ENCODE data around the gene TMEM18.
"Not testable (repeated sequence)": the region's sequence is repeated elsewhere in the genome, so short reads cannot be mapped to it uniquely, and the experiment has no call there.

The TMEM18 gene

DNA sequence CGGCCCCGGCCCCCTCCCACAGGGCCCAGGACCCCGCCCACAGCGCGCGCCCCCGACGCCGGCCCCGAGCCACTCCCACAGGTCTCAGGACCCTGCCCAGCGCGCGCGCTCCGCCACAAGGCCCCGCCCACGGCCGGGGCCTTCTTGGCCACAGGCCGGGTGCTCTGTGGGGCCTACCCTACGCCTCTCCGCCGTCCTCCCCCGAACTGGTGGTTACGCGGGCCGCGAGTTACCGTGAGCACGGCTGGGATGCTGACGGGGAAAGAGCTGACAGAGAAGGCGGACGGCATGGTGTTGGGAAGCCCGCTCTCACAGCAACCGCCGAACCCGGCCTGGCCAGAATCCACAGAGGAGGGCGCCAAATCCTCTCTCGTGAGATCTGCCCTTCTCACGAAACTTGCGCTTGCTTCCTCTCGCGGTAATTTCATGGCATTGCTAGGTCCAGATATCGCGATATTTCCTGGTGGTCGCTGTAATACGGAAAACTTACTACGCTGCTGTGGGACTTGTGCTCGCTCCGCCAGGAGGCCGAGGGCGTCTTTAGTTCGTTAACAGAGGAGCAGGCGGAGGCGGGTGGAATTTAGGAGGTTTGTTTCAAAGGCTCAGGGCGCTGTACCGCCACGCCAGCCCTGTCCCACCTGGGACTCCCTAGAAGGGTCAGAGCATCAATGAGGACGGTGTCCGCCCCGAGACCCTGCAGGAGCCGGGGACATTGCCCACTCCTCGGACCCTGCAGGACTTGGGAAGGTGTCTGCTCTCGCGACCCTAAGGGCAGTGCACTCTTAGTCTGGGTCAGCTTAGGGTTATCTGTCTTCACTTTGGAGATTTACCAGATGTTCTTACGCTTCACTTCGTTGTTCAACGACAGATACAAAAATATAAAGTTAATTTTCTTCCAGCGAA is at the start of gene TMEM18:
Gene TMEM18 (minus strand): TSS at position 351 of the 903 bp plus-strand sequence. CDS start 61 bp downstream, at position 290.
- DNase-seq (ENCODE audit: low read depth), result peak; percentile 99

DNA sequence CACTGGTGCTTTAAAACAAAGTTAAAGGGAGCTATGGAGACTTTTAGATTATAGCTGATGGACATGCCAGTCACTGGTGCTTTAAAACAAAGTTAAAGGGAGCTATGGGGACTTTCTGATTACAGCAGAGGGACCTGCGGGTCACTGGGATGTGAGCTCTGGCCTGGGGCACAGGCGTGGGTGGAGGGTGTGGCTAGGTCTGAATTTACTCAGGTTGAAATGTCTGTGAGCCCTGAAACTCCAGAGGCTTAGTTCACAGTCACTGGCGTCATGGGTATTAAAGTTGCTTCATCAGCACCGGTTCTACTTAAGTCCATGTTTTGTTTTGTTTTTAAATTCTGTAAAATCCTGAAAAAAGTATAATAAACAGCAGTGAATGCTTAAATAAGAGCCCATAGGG is 49.0 kb upstream of the TMEM18 start:
- no peak for DNase-seq (ENCODE audit: low read depth)

DNA sequence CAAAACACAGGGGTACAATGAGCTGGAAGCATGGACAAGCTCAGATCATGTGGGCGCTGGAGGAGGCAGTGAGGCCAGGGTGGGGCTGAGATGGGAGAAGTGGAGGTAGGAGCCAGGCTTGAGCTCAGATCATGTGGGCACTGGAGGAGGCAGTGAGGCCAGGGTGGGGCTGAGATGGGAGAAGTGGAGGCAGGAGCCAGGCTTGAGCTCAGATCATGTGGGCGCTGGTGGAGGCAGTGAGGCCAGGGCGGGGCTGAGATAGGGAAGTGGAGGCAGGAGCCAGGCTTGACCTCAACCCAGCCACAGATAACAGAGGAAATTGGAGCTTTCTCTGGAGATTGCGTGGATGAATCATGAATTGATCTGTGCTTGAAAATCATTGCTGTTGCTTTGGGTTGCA is 48.3 kb upstream of the TMEM18 start:
- no peak for DNase-seq (ENCODE audit: low read depth)

DNA sequence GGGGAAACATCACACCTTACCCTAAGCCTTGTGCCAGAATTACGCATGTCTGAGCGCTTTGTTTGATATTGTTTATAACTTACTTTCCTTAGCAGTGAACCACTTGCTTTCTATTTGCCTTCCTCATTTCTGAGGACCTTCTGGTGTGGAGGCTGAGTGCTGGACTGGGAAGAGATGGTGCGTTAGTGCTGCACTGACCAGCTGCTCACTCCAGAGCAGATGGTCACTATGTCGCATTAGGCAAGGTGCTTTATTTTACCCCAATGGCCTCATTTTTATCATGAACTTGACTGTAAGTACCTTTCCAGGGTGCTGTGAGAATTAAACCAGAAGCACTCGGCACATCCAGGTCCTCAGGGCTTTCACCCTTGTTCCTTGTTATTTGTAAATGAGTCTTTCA is 46.6 kb upstream of the TMEM18 start:
- no peak for DNase-seq (ENCODE audit: low read depth)

DNA sequence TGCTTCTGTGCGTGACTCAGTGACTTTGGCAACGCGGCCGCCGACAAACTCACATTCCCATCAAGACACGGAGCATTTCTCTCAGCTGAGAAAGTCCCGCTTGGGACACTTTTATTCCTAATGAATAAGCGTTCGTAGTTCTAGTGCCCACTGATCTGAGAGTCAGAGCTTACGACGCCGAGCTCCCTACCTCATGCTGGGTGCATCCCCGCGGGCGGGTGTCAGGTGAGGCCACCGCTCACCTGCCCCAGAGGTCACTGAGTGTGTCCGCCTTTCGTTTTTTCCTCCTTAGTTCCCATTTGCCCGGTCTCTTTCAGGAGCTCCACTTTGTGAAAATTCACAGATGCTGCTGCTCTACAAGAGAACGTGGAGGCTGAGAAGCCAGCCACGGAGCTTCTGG is 43.6 kb upstream of the TMEM18 start:
- no peak for DNase-seq (ENCODE audit: low read depth)

DNA sequence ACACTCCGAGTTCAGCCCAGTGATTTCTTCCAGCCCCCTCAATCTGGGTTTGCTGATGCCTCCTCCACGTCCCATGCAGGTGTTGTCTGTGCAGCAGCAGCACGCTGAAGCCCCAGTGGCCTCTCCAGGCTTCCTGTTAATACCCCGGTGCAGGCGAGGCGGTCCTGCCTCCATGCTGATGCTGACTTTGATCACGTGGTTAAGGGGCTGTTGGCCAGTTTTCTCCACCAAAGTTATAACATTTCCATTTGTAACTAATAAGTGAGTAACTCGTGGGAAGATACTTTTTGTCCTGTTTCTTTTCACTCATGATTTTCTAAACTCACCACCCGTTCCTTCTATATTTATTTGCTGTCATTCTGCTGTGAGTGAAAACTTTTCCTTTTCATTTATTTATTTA is 42.5 kb upstream of the TMEM18 start:
- no peak for DNase-seq (ENCODE audit: low read depth)

DNA sequence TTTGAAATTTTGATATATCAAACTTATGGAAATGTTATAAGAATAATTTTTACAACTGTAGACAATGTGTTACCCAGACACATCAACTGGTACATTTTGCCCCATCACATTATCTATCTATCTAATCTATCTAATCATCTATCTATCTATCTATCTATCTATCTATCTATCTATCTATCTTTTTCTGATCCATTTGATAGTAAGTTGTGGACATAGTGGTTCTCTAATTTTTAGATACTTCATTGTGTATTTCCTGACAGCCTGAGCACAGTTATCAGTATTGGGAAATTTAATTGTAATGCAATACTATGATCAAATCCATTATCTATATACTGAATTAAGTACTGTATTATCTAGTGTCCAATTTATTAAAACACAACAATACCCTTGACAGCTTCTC is 42.0 kb upstream of the TMEM18 start:
- no peak for DNase-seq (ENCODE audit: low read depth)

DNA sequence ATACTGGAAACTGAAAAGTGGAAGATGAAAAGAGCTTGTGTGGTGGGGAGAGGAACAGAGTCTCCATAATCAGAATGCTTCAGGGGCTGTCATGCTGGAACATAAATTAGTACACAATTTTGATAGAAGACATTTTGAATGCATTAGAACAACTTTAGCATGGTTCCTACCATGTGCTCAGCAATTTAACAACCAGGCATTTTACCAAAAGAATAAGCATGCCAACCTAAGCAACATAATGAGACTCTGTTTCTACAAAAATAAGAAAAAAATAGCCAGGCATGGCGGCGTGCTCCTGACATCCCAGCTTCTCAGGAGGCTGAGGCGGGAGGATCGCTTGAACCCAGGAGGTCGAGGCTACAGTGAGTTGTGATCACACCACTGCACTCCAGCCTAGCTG is 40.5 kb upstream of the TMEM18 start:
- no peak for DNase-seq (ENCODE audit: low read depth)

DNA sequence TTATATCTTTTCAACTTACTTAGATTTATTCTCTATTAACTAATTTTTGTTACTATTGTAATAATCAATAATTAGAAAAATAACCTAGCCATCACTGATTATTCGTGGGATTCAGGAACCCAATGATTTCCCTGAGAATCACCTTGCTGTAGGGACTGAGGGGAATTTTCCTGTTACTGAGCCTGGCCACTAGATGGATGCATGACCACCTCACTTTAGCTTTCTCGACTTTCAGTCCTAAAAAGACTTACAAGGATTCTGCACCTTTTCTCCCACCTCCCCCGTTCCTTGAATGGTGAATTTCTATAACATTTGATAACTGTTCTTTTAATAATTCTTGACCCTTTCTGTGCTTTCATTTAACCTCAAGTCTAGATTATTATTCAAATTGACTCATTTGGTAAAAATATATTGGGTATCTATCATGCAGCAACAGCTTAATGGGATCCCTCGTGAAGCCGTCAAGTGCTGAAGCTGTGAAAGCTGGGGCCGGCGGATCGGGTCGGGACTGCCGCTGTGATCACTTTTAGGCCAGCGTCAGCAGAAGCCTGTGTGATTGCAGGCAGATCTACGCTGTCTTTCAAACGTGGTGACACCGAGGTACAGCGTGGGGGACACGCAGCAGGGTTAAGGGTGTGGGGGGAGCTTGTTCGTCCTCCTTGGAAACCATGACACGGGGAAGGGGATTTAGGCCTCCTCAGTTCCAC is 38.8 kb upstream of the TMEM18 start:
- peak; percentile 3 for DNase-seq (ENCODE audit: low read depth)

DNA sequence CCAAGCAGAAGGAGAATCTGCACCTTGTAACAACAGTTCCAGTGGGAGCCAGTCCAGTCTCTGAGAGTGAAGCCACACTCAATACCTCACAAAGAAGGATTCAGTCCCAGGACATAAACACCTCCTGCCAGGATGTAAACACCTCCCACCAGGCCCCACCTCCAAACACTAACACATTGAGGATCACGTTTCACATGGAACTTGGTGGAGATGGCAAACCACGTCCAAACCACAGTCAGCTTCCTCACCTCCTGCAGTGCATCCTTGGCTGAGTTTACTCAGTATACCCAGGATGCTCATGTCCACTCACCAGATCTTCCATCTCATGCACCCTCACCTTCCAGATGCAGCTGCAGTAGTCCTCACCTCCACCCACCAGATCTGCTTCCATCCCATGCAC is 37.8 kb upstream of the TMEM18 start:
- no peak for DNase-seq (ENCODE audit: low read depth)

DNA sequence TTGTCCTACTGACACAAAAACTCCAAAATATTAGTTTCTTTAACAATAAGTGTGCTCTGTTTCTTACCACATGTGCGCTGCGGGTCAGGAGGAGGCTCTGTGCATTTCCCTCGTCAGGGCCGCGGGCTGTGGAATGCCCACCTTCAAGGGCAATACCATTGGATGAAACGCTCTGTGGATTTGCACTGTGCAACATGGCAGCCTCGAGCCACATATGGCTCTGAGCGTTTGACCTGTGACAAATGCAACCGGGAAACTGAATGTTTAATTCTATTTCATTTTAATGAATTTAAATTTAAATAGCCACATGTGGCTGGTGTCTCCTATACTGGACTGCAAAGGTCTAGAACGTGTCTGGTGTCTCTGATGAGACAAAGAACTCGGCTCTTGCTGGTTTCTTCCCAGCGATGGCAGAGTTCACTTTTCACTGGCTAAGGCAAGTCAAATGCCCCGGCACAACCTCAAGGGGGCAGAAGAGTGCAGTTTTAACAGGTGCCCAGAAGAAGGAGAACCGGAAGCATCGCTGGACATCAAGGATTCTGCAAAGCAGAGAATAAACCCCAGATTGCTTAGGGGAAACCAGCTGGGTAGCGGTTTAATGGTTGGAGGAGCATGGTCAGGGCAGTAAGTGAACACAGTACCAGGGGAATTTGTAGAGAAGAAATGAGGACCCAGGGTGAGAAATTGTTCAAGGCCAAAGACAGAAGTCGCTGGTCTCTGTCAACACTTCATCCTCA is 37.0 kb upstream of the TMEM18 start:
- peak; percentile 31 for DNase-seq (ENCODE audit: low read depth)

DNA sequence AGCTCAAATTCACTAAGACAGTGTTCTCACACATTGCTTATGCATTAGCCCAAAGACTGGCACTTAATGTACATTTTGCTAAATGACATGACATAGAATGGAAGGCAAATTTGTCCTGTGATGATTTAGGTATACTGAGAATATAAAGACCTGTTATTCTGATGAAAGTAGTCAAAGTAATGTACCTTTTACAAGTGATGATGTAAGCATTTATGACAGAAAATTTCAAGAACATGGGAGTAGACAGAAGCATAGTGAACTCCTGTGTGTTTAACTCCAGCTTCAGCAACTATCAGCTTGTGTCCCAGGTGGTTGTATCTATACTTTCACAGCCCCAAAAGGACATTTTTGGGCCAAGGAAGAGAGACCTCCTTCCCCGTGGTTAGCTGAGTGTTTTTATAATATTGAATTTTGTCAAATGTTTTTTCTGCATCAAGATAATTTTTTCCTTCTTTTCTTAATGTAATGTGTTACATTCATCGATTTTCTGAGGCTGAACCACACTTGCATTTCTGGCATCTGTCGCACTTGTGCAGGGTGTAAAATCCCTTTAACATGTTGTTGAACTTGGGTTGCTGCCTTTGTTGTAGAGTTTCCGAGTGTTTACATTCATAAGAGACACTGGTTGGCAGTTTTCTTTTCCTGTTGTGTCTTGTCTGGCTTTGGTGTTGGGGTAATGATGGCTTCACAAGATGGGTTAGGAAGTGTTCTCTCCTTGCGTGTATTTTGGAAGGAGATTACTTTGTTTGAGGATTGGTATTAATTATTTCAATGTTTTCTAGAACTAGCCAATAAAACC is 33.9 kb upstream of the TMEM18 start:
- DNase-seq (ENCODE audit: low read depth), result no peak

DNA sequence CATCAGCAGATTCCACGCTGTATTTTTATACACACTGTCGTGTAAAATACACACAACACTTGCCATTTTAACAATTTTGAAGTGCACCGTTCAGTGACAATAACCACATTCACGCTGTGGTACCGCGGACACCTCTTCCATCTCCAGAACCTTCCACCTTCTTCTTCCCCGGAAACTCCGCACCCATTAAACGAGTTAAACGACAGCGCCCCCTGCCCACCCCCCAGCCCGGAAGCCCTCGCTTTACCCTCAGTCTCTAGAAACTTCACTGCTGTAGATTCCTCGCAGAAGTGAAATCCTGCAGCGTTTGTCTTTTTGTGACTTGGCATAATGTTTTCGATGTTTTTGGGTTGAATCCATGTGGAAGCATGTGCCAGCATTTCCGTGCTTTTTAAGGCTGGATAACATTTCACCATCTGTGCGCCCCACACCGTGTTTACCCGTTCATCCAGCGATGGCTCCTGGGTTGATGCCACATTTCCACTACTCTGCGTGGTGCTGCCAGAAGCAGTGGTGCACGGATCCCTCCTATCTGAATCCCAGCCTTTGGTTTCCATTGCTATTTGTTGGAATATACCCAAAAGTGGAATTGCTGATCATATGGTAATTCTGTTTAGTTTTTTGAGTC is 32.0 kb upstream of the TMEM18 start:
- DNase-seq (ENCODE audit: low read depth), result no peak

DNA sequence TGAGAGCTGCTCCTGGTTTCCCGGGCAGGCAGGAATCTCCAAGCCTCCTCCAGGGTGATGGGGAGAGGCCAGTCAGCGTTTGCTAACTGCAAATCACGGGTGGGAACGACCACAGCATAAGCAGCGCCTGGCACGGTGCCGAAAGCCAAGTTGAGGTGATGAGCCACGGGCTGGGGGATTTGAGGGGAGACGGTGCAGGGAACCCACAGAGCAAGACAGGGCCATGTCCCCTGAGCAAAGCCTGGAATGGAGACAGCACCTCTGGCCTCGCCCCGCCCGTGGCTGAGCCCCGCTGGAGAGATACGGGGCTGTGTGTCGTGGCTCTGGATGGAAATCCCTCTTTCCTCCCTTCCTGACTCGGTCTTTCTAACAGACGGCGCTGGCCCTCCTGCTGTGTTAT is 31.5 kb upstream of the TMEM18 start:
- DNase-seq (ENCODE audit: low read depth), result no peak

DNA sequence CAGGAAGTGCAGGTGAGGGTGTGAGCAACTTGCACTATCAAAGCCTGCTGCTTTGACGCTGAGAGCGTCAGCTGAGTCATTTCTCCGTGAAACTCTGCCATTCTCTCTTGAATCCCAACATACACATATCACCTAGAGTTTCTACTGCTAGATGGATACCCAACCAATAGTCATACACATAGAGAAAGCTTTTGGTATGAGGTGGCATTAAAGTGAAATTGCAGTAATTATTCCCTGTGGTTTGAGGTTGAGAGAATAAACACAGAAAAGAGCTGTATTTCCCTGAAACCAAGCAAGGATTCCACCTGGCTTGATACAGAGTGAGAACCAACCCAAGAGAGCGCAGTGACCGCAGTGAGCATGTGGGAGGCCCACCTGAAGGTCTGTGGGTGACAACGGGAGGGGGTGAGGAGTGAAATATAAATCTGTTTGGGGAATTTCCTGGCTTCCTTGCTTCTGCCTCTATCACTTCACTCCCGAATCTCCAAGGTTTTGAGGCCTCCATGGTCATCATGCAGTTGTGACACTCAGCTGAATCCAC is 28.8 kb upstream of the TMEM18 start:
- DNase-seq (ENCODE audit: low read depth), result no peak

DNA sequence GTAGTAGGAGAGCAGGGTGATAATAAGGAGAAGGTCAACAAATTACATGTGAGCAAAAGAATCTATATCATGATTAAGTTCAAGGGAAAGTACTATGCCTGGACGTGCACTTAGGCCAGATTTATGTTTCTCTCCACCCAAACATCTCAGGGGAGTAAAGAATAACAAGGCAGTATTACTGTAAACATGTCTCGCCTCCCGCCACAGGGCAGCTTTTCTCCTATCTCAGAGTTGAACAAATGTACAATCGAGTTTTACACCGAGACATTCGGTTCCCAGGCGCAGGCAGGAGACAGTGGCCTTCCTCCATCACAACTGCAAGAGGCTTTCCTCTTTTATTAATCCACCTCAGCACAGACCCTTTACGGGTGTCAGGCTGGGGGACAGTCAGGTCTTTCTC is 25.6 kb upstream of the TMEM18 start:
- not testable (repeated sequence) for DNase-seq (ENCODE audit: low read depth)

DNA sequence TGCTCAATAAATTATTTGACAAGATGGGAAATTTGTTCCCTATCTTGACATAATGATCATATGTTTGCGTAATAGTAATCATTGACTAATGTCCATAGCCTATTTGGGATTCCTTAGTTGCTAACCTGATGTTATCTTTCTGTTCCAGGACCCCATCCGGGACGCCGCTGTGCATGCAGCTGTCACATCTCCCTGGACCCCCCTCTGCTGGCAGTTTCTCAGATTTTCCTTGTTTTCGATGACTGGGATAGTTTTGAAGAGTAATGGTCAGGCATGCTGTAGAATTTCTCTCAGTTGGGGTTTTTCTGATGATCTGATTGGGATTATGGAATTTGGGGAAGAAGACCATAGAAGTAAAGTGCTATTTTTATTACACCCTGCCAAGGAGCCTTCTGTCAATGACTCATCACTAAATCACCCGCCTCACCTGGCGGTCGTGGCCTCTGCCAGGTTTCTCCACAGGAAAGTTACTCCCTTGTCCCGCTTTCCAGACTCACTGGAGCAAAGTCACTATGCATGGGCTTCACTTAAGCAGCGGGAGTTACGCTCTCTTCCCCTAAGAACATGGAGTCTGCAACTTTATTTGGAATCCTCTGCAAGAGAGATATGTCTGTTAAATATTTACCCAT is 19.9 kb upstream of the TMEM18 start:
- no peak for DNase-seq (ENCODE audit: low read depth)

DNA sequence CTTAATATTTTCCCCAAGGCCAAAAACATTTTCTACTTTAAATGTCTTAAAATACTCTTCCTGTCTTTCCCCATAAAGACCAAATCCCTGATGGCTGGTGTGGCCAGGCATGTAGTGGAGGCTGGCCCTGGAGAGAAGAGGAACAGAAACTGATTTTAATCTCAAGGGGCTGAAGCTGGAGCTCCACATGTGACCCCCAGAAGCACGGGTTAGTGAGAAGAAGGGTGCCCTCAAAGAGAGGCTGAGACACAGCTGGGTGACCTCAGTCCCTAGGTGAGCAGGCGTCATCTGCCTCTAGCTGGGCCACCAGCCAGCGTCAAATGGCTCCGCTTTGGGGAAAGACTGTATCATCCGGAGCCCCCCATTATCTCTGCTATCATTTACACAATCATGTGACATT is 19.3 kb upstream of the TMEM18 start:
- DNase-seq (ENCODE audit: low read depth), result no peak

DNA sequence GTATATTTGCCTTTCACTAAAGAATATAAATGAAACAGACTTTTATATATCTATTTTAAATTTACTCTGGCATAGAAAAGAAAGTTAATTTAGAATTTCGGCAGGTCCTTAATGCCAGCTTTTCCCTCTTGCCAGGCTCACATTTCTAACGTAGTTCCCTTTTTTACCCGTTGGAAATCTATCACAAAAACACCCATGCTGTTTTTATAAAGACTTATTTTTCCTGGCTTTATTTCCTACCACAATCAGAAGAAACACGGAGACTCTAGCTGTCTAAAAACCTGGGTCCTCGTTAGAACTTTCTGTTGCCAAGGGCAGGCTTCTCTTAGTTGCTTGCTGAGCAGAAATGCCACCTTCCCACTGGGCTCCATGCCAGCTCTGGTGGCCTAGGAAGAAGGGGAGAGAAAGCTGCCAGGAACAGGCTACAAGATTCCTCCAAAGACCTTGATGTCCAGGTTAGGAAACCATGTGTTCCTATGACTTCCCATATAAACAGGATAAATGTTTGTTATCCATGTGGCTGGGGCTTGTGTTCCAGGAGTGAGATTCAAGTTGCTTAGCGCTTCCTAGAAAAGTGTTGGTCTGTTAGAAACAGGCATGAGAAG is 17.8 kb upstream of the TMEM18 start:
- DNase-seq (ENCODE audit: low read depth), result no peak

DNA sequence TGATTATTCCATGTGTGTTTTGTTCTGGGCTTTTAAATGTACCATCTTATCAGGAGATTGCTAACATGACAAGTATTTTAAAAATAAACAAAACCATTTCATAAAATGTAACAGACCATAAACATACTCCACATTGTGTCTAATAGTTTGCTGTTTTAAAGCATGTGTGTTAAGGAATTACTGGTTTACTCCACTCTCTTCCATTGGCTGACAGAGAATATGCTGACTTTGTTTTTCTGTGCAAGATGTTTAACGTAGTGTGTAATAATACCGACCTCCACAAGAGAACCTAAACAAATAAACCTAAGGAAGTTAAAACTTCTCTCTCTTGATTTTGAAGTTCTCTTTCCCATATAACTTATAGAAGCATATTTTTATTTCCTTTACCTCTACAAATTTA is 17.0 kb upstream of the TMEM18 start:
- peak; percentile 25 for DNase-seq (ENCODE audit: low read depth)
